Measurements from ENCODE around the gene CNOT11.
"Not testable (repeated sequence)": the region's sequence is repeated elsewhere in the genome, so short reads cannot be mapped to it uniquely, and the experiment has no call there.

CNOT11 gene

DNA sequence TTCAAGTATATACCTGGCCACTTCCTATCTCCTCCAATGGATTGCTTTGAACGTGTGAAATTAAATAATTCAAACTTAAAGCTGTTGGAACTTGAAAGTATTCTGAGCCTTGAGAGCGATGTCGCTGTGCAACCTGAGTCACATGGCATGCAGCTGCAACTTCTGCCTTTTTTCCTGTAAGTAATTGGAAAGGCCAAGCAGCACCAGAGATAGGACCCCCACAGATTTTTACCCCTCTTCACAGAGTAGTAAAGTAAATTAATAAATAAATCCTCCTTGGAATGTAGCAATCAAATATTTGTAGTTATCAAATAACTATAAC, 59.0 kb downstream of the CNOT11 start:
- DNase-seq: no peak

DNA sequence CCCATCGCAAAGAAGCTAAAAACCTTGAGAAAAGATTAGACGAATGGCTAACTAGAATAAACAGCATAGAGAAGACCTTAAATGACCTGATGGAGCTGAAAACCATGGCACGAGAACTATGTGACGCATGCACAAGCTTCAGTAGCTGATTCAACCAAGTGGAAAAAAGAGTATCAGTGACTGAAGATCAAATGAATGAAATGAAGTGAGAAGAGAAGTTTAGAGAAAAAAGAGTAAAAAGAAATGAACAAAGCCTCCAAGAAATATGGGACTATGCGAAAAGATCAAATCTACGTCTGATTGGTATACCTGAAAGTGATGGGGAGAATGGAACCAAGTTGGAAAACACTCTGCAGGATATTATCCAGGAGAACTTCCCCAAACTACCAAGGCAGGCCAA, 63.9 kb downstream of the CNOT11 start:
- DNase-seq: not testable (repeated sequence)
